Sigmoid colon (tissue), 4 donors: ENCODE results near the gene CYP46A1.

Source experiments
- CTCF ChIP-seq, 4 experiments: fragments of 450-650 bp in 3 of 4; fragments of 200-600 bp in 1 of 4; IDR thresholded peaks; one replicate each; pipeline ENCODE4 v1.5.1; 2016 to 2019; ENCODE audit warnings: antibody characterized with exemption in 4 of 4, mild to moderate bottlenecking in 3 of 4, moderate library complexity in 2 of 4
- POLR2AphosphoS5 ChIP-seq, 4 donors: sonication (generic); formaldehyde crosslinking; IDR thresholded peaks; one replicate each; pipeline ENCODE4 v1.6.1; 2017; ENCODE audit warnings: antibody characterized with exemption in 4 of 4

- TF ChIP-seq CTCF (IDR thresholded peaks at IDR 0.05) (no peak), POLR2AphosphoS5 (IDR thresholded peaks at IDR 0.05) (no peak)
Observed at GRCh38 chr14:99668307-99669295, 15.5 kb upstream of the CYP46A1 start.
